Measurements from ENCODE around the gene DCAKD.

GRCh38 chr17:45088741-45089140 lies 37.3 kb upstream of the DCAKD start:
- TF ChIP-seq POLR2A (IDR thresholded peaks at IDR 0.05) (no peak), CTCF (IDR thresholded peaks at IDR 0.05) (no peak)
